ENCODE results near the gene PLSCR4.
"Not testable (repeated sequence)": the region's sequence is repeated elsewhere in the genome, so short reads cannot be mapped to it uniquely, and the experiment has no call there.

The PLSCR4 gene

DNA sequence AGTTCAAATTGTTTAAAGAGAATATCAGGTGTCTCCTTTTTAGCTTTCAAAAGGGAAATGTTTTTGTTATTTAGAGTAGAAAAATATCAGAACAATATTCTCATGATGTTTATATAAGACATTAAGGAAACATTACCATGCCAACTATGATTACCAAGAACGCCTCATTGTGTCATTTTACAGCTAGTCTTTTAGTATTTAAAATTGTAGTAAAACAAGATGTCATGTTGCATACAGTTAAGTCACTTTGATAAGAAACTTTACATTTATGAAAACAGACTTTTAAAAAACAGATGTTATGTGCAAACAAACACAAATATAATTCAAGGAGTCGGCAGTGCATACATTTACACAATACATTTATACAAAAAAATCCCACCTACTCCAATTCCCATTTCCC, 4.4 kb downstream of the PLSCR4 start:
- no peak for DNase-seq (ENCODE audit: low spot score)

DNA sequence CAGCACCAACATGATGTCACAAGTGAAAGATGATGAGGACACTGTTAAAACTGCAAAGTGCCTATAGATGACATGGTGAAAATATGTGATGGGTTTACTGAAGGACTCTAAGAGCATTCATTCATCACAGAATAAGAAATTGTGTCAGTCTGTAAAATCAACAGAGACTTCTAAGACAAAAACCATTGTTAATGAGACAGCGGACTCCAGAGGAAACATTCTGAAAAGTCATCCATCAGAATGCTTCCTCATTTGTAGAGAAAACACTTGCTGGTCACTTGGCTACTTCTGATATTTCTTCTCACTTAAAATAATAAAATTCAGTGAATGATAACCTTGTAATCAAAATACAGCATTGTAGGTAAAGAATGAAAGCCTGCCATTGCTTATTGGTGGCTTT, 7.3 kb downstream of the PLSCR4 start:
- DNase-seq (ENCODE audit: low spot score) = no peak

DNA sequence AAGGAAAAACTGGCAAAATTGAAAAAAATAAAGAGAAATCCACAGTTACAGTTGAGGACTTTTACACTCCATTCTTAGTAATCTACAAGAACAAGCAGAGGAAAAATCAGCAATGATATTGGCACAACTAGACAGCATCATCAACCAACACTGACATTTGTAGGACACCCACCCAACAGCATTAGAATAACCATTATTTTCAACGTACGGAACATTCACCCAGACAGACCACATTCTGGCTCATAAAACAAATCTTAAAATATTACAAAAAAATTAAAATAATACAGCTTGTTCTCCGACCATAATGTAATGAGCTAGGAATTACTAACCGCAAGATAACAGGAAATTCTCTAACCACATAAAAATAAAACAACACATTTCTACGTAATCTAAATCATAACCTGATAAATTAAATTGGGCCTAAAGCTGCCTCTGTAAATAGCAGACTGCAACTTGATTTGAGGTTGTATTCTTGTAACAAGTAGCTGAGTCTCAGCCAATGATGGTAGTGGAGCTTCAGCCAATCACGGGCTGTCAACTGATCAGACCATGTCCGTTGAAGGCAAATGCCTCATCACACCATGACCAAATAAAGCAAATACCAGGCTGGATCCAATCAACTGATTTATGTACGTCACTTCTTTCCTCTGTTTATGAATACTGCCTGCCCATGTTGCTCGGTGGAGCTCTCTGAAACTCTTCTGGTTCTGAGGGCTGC, 9.2 kb downstream of the PLSCR4 start:
- DNase-seq (ENCODE audit: low spot score) = no peak

DNA sequence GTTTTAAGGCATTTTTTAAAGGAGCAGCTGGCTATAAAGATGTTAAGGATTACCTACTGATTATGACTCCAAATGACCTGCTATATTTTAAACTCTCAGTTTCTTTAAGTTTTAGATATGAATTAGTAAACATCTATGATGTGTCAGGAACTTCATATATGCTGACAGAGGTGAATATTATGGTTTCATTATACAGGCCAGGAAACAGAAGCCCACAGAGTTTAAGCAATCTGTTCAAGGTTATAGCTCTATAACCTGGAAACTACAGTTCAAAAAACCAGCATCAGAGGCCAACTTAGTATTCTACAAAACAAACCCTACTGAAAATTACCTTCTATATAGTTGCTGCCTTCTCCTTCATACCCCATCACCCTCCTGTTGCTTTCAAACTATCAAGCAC, 17.4 kb downstream of the PLSCR4 start:
- DNase-seq (ENCODE audit: low spot score) = no peak

DNA sequence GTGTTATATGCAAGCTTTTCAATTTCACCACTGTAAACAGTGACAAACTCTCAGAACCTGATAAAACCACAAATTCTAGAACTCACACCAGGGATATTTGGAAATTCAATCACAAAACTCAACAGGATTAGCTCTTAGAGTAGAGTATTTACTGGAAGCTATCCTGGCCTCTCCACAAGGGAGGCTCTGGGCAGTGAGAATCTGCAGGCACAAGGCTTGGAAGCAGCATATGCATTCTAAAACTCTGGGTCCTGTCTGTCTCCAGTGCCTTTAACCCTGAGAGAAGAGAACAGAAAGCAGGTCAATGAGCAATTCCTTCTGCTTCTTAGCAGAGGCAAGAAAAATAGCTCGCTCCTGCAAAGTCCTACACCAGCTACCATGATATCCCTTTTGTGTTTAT, 23.4 kb downstream of the PLSCR4 start:
- no peak for DNase-seq (ENCODE audit: low spot score)

DNA sequence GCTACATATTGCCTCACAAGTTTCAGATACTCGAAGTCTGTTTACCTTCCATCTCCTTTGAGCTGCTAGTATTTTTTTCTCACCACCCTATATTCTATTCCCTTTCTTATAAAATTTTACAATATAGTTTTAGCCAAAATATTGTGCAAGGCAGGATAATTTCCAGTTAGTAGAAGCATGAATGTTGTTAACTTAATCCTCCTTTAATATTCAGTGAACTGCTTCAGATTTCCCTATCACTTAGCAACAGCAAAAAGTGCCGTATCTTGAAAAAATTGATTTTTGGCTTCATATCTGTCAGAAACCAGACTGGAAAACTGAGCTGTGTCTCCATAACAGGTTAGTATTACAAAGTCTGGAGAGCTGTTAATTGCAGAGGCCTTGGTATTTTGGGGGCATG, 24.0 kb downstream of the PLSCR4 start:
- no peak for DNase-seq (ENCODE audit: low spot score)

DNA sequence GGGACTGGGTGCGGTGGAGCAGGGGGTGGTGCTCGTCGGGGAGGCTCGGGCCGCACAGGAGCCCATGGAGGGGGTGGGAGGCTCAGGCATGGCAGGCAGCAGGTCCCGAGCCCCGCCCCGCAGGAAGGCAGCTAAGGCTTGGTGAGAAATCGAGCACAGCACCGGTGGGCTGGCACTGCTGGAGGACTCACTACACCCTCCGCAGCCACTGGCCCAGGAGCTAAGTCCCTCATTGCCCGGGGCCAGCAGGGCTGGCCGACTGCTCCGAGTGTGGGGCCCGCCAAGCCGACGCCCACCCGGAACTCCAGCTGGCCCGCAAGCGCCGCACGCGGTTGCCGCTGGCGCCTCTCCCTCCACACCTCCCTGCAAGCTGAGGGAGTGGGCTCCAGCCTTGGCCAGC, 25.4 kb downstream of the PLSCR4 start:
- not testable (repeated sequence) for DNase-seq (ENCODE audit: low spot score)

DNA sequence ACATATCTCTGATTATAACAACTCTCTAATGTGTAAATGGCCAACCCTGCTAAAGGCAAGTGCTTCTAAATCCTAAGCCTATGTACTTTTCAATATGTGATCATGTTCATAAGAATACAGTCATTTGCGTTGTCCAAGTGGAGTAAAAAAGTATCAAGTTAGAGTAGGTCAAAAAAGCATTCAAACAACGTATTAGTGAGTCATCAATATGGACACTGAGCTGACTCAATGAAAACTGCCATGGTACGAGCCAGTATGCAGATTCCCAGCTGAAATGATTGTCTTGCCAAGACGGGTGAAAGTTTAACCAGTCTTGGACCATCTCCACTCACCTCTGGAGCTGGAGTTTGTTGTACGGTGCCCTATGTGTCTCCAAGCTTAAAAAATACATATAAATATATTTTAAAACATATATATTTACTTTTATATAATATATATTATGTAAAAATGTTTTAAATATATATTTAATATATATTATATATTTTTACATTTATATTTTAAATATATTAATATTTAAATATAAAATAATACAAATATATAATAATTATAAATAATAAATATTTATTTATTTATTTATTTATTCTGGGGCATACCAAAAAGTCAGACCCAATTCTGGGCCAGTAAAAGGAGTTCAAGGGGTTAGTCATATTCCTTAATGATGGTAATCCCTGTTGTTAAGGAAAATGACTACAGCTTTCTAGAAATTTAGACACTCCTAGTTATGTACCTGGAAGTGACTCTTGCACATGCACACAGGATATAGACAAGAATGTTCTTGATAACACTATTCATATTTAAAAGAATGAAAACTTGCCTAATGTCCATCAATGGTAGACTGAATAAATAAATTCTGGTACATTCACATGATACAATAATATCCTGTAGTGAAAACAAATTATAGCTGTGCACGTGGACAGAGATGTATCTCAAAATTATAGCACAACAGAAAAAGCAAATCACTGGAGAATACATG, 27.2 kb downstream of the PLSCR4 start:
- no peak for DNase-seq (ENCODE audit: low spot score)

DNA sequence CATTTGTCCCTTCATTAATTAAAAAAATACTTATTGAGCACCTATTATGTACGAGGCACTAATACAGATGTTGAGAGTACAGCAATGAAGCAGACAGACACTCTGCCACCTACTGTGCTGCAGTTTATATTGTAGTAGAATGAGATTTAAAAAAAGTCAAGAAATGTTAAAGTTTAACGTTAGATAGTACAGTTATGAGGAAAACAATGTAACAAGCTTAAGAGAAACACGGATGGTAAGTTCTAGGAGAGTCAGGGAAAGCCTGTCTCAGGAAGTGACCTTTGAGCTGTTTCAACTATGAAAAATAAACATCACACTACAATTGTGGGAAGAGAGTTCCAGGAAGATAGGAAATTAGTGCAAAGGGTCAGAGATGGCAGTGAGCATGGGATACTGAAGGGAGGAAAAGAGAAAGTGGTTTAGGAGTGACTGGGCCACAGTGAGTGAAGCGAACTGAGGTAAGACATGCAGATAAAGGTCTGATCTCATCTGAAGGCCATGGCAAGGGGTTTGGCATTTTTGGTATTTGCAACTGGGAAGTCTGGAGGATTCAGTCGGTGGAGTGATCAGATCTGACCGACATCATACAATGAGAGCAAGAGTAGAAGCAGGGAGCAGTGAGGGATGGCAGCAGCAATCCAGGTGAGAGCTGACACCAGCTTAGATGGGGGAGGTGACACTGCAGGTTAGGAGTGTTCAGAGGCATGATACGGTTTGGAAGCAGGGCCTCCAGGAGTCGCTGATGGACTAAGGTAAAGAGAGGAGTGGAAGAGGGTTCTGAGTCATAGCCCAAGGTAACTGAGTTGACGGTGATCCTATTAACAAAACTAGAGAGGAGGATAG, 28.5 kb downstream of the PLSCR4 start:
- DNase-seq (ENCODE audit: low spot score) = no peak

DNA sequence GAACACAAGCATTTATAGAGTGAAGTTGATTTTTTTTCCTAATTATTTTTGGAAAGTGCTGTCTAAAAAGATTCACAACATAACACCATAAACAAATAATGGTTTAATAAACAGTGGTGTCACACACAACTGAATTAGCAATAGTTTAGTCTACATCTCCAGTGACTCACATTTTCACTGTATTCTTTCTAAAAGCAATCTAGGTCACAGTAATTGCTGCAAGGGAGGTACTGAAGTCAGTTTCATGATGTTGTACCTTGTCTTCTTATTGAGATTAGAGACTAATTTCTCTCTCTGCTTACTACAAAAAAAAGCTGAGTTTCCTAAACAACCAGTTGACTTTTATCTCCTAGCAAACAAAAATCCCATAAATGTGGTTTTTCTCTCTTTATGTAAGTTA, 29.6 kb downstream of the PLSCR4 start:
- DNase-seq (ENCODE audit: low spot score) = no peak

DNA sequence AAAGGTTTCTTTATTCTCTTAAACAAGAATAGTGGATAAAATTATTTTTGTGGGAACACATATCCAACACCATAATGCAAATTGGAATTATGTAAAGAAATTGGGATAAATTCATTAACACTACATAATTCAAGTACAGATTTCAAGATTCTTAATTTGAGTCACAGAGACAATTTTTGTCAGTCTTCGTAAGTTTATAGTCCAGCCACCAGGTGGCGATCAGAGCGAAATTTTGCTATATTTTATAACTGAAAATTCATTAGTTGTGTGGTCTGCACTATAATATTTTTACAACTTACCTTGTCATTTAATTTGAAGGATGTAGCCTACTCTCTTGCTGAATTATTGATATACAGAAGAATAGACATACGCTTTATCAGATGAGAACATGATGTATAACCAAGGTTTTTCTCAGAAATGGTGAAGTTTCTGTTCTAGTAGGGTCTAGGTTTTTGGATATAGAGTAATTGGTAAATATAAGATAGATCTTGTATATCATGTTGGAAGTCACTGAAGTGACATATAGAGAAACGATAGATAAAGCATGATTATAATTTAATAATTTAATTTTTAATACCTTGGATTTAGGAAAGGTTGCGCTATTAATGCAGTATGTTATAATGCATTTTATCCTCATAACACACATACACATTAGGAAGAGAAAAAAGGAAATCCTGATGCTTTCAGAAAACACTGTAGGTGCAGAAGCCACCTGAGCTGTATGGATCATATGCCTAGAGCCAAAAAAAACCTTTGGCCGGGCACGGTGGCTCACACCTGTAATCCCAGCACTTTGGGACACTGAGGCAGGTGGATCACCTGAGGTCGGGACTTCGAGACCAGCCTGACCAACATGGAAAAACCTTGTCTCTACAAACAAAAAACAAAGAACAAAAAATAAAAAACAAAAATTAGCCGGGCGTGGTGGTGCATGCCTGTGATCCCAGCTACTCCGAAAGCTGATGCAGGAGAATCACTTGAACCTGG, 31.7 kb downstream of the PLSCR4 start:
- no peak for DNase-seq (ENCODE audit: low spot score)

DNA sequence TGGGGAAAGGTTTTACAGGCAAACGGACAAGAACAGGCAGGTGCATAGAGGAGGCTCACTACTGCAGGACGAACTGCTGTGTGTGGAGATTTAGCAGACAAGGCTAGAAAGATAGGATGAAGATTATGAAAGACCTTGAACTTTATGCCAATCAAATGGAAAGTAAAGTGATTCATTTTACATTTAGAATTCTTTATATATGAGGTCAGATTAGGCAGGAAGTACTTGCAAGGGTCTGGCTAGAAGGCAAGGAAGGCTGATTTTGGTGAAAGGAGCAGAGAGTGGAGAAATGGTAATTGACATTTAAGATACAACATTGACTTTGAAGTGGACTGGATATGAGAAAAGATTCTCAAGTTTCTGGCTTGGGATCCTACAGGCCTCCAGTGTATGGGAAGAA, 33.6 kb downstream of the PLSCR4 start:
- no peak for DNase-seq (ENCODE audit: low spot score)

DNA sequence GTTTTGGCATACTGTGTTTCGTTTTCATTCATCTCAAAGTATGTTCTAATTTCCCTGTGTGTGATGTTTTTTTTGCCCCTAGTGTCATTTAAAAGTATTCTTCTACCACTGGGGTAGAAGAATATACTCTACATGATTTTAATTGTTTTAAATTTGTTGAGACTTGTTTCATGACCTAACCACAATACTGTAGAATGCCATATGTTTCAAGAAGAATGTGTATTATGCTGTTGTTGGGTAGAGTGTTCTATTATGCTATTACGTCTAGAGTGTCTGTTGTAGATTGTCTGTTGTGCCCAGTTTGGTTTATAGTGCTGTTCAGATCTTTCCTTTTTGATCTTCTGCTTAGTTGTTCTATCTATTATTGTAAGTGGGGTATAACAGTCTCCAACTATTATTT, 36.4 kb downstream of the PLSCR4 start:
- no peak for DNase-seq (ENCODE audit: low spot score)

DNA sequence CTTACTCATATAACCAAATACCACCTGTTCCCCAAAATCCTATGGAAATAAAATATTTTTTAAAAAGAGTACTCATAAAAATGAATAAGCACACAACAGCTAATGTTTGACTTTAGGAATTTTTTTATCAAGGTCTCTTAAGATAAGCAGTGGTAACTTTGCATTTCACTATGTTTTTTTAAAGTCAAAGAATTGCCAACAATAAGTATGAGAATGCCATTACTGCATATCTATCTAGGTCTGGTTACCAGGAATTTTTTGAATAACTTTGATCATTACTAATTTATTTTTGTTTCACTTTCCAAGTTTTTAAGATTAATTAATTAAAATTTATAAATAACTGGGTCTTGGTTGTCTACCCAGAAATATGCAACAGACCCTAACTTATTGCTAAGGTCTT, 41.5 kb downstream of the PLSCR4 start:
- DNase-seq (ENCODE audit: low spot score) = no peak

DNA sequence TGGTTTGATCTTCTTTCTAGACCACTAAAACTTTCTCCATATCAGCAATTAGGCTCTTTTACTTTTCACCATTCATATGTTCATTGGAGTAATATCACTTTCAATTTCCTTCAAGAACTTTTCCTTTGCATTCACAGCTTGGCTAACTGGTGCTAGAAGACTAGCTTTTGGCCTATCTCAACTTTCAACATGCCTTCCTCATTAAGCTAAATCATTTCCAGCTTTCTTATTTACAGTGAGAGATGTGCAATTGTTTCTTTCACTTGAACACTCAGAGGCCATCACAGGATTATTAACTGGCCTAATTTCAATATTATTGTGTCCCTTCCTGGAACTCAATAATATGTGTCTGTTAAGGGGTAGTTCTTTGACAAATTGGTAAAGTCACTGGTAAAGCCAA, 47.1 kb downstream of the PLSCR4 start:
- no peak for DNase-seq (ENCODE audit: low spot score)

DNA sequence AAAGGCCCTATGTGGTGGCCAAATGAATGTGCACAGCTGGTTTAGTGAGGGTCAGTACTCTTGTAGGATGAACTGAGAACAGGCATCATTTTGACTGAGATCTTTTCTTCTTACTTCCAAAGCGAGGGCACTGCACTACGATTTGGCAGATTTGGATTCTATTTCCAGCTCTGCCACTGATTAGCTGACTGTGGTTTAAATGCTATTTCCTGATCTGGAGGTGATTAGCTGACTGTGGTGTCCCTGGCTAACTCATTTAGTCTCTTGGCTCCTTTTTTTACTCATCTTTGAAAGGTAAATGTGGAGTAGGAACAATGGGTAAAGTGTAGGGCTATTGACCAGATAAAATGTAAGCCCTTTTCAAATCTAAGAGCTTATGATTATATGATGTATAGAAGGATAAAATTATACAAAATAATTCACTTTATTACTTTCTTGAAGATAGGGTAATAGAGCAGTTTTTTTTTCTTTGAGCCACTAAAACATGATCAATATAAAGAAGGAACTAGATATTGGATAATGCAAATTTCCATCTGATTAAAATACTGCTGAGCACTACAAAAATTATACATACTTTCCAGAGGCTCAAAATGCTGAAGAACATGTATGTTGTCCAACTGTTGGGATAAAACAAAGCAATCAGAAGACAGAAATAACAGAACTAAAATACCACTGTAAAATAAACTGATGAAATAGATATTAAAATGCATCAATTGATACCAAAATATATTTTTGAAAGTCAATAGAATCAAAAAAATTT, 50.3 kb downstream of the PLSCR4 start:
- no peak for DNase-seq (ENCODE audit: low spot score)

DNA sequence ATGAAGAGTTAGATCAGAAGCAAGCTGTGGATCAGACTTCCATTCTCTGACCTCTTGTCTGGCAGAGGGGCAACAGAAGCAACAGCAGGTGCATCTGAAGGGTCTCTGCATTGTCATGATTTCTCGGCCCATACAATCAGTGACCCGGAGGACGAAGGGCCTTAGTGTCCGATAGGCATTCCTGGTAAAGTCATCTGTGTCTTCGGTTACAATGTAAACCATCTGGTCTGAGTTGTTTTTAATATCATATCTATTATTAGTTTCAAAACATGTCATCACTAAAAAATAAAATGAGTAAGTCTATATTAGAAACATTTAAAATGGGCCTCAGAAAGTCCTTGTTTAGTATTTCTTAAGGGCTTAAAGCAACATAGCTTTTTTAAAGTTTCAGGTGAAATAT, 51.1 kb downstream of the PLSCR4 start:
- DNase-seq (ENCODE audit: low spot score) = no peak

DNA sequence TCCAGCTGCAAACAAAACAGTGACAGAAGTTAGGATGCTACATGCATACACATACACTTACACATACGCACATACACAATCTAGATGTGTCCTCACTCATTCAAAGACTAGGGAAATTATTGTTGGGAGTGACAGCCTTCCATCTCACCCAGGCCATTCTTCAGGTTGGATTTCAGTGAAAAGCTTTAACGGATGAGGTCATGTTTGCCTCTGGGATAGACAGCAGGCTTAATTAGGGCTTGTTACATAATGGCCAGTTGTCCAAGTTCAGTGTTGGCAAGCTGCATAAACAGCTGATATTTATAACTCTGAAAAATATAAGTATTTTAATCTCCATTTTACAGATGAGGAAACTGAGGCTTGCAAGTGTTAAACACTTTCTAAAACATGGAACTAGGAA, 54.1 kb downstream of the PLSCR4 start:
- DNase-seq (ENCODE audit: low spot score) = no peak

DNA sequence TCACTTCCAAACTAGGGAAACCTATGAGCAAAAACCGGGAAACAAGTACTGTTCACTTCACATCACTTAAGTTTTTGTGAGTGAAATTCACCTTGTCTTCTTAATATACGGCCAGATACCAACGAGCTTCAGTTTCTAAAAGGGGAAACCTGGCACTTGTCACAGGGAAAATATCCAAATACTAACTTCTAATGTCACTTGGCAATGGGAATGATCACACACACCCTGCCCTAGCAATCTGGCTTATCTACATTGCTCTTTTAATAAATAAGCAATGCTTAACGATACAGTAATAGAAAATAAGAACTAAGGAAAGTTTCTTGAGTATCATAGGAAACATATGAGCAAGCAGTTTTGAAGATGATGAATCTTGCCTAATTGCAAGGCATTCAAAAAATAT, 55.3 kb downstream of the PLSCR4 start:
- DNase-seq (ENCODE audit: low spot score) = no peak

DNA sequence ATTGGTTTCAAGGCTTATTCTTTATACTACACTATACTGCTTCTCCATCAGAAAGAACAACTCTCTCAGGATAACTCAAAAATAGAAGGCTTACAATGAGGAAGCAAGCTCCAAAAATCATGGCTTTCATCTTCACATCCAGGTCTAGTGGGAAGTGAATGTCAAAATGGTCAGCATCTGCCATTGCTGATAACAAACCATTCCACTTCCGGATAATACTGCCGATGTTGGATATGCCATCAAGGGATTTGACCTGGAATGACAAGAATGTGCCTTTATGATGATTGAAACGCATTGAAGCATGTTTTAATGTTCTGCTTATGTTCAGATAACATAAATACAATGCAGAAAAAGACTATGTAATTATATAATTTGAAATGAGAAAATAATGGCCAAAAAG, 55.9 kb downstream of the PLSCR4 start:
- DNase-seq (ENCODE audit: low spot score) = no peak

DNA sequence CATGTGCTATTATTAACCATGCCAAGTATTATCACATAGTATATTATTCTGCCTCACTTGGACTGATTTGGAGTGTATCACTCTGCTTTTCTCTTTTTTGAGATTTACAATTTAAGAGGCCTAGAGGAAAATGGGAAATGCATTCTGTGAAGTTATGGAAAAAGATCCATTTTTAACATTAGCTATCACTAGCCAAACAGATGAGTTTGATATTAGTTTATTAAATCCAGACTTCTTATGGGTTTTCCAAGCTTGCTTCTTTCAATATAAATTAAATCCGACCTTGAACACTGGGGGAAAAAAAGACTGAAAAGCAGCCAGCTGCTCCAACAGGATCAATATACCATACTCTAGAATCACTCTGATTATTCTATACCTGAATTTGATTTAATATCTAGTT, 59.9 kb downstream of the PLSCR4 start:
- no peak for DNase-seq (ENCODE audit: low spot score)
